ENCODE data around the gene ASTN1.

ASTN1 gene

GRCh38 chr1:176996456-176997090 is 167.9 kb downstream of the ASTN1 start:
- DNase-seq (ENCODE audit: low read depth in 1 of 2, low spot score in 1 of 2): no peak

- DNase-seq (ENCODE audit: low read depth in 1 of 2, low spot score in 1 of 2): no peak
Measured at GRCh38 chr1:176994931-176995596, 169.4 kb downstream of the ASTN1 start.

- no peak for DNase-seq (ENCODE audit: low read depth in 1 of 2, low spot score in 1 of 2)
Measured at GRCh38 chr1:176993587-176993986, 170.9 kb downstream of the ASTN1 start.

GRCh38 chr1:176989754-176990153 is 174.8 kb downstream of the ASTN1 start:
- no peak for DNase-seq (ENCODE audit: low read depth in 1 of 2, low spot score in 1 of 2)

- no peak for DNase-seq (ENCODE audit: low read depth in 1 of 2, low spot score in 1 of 2)
Measured at GRCh38 chr1:176989023-176989422, 175.5 kb downstream of the ASTN1 start.

GRCh38 chr1:176987016-176987415 is 177.5 kb downstream of the ASTN1 start:
- DNase-seq (ENCODE audit: low read depth in 1 of 2, low spot score in 1 of 2): no peak

- no peak for DNase-seq (ENCODE audit: low read depth in 1 of 2, low spot score in 1 of 2)
Measured at GRCh38 chr1:176983731-176984130, 180.8 kb downstream of the ASTN1 start.

- DNase-seq (ENCODE audit: low read depth in 1 of 2, low spot score in 1 of 2): no peak
Measured at GRCh38 chr1:176976771-176977170, 187.7 kb downstream of the ASTN1 start.

- DNase-seq (ENCODE audit: low read depth in 1 of 2, low spot score in 1 of 2): no peak
Measured at GRCh38 chr1:176976225-176976624, 188.3 kb downstream of the ASTN1 start.

GRCh38 chr1:176964687-176965086 is 199.8 kb downstream of the ASTN1 start:
- DNase-seq (ENCODE audit: low read depth in 1 of 2, low spot score in 1 of 2): no peak

GRCh38 chr1:176963181-176963580 is 201.3 kb downstream of the ASTN1 start:
- no peak for DNase-seq (ENCODE audit: low read depth in 1 of 2, low spot score in 1 of 2)

GRCh38 chr1:176961678-176962077 is 202.8 kb downstream of the ASTN1 start:
- no peak for DNase-seq (ENCODE audit: low read depth in 1 of 2, low spot score in 1 of 2)

- DNase-seq (ENCODE audit: low read depth in 1 of 2, low spot score in 1 of 2): no peak
Measured at GRCh38 chr1:176959191-176959820, 205.2 kb downstream of the ASTN1 start.

GRCh38 chr1:176957603-176958002 is 206.9 kb downstream of the ASTN1 start:
- DNase-seq (ENCODE audit: low read depth in 1 of 2, low spot score in 1 of 2): no peak

- no peak for DNase-seq (ENCODE audit: low read depth in 1 of 2, low spot score in 1 of 2)
Measured at GRCh38 chr1:176954242-176954641, 210.3 kb downstream of the ASTN1 start.

- no peak for DNase-seq (ENCODE audit: low read depth in 1 of 2, low spot score in 1 of 2)
Measured at GRCh38 chr1:176950736-176951324, 213.7 kb downstream of the ASTN1 start.

- DNase-seq (ENCODE audit: low read depth in 1 of 2, low spot score in 1 of 2): no peak
Measured at GRCh38 chr1:176949033-176949662, 215.4 kb downstream of the ASTN1 start.

GRCh38 chr1:176944606-176945005 is 219.9 kb downstream of the ASTN1 start:
- DNase-seq (ENCODE audit: low read depth in 1 of 2, low spot score in 1 of 2): no peak

- DNase-seq (ENCODE audit: low read depth in 1 of 2, low spot score in 1 of 2): no peak
Measured at GRCh38 chr1:176943783-176944182, 220.7 kb downstream of the ASTN1 start.

- no peak for DNase-seq (ENCODE audit: low read depth in 1 of 2, low spot score in 1 of 2)
Measured at GRCh38 chr1:176942346-176942745, 222.2 kb downstream of the ASTN1 start.

- DNase-seq (ENCODE audit: low read depth in 1 of 2, low spot score in 1 of 2): no peak
Measured at GRCh38 chr1:176939993-176940392, 224.5 kb downstream of the ASTN1 start.

- no peak for DNase-seq (ENCODE audit: low read depth in 1 of 2, low spot score in 1 of 2)
Measured at GRCh38 chr1:176938375-176938774, 226.1 kb downstream of the ASTN1 start.
